Kidney epithelial cell (primary cell): ENCODE measurements around the gene COL1A1. TPM values are rescaled to one million over a fixed set of nuclear protein-coding genes. Genes with fewer than 3 reads are reported as not detected.

ENCODE experiments used
- DNase-seq: peaks from one replicate; pipeline ENCODE4 v3.0.0-alpha.2; 2010; ENCODE audit warnings: low read depth
- H3K27me3 ChIP-seq: 2 replicates; pipeline ENCODE4 v1.6.0; 2011; ENCODE audit warnings: low read length; ENCODE audit not compliant: control insufficient read depth, insufficient read depth
- H3K36me3 ChIP-seq: 2 replicates; pipeline ENCODE4 v1.5.1; 2011; ENCODE audit warnings: low read length; ENCODE audit not compliant: control insufficient read depth, insufficient read depth
- H3K4me3 ChIP-seq: 2 replicates; pipeline ENCODE4 v1.5.1; 2011; ENCODE audit warnings: low read depth, mild to moderate bottlenecking, control low read depth, low read length
- CTCF ChIP-seq: IDR thresholded peaks from 2 replicates; pipeline ENCODE4 v1.5.1; 2011; ENCODE audit warnings: mild to moderate bottlenecking, moderate library complexity, low read length, control low read depth, inconsistent platforms; ENCODE audit not compliant: insufficient read depth, poor library complexity, severe bottlenecking
- total RNA-seq: library from RNA; depleted of rRNA; stranded (reverse); fragments of >200 nt; gene quantifications from 2 replicates; pipeline ENCODE4 v1.2.3, GENCODE V29; 2015

COL1A1 gene
- total RNA-seq, 1 donor from 2014 or later = 139 TPM

DNA sequence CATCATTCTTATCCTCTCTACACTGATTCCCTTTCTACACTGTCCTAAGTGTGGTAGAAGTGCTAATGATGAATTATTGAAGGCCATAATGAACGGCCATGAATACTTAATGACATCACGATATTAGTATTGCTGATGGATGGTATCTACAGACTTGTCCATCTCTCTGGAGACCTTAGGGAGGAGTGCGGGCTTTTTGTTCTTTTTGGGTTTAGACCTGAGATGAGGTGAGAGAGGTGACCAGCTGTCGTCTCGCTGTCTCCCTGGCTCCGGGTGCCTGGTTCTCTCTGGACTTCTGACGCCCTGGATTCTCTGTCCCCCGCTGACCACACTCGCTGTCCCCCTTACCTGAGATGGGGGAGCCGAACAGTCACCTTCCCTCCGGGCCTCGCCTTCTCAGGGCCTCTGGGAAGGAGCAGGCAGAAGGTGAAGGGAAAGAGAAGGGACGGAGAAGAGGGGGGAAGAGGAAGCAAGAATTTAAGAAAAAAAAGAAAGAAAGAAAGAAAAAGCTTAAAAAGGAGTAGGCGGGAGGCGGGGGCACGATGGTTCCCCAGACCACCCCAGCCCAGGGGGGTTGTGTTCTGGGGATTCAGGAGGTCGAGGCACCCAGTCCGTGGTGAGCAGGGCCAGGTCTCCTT lies 18.5 kb downstream of the COL1A1 start:
- no peak for DNase-seq
- Histone ChIP-seq H3K4me3 (no peak overlapping the region), H3K27me3 (no peaks in the 10 kb centered on the region), H3K36me3 (peaks cover 2% of the 10 kb centered on the region)
- no peak for TF ChIP-seq CTCF

DNA sequence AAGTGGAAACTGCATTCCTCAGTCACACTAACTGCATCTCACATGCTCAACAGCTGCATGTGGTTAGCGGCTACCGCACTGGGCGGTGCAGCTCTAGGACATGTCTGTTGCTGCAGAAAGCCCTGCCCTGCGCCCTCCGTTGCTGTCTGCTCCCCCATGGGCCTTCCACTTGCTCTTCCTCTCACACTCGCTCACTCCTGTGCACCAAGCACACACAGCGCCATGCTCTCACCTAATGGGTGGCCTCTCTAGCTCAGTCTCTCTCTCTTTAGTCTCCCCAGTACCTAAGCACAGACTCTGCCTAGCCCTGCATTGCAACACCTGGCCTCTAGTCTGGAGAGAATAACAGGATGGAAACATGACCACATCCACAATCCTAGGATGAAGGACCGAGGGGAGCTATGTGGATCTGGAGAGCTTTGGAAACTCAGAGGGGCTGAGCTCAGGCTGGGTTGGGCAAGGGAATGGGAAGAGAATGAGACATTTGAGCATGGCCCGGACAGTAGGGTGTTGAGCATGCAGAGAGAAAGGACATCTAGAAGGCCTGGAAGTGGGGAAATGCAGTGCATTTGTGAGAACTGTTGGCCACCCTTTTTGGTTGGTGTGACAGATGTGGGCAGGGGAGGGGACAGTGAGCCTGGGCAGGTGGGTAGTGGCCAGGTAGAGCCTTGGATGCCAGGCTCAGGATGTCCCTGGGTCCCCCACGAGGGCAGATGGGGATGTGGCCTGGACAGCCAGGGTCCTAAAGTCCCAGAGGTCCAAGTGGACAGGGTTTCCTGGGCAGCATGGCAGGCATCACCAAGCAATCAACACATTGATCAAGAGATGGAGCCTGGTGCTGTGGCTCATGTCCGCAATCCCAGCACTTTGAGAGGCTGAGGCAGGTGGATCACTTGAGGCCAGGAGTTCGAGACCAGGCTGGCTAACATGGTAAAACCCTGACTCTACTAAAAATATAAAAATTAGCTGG lies 19.6 kb downstream of the COL1A1 start:
- peaks cover 2% of the 10 kb centered on the region for H3K36me3 ChIP-seq
- no peak for DNase-seq

DNA sequence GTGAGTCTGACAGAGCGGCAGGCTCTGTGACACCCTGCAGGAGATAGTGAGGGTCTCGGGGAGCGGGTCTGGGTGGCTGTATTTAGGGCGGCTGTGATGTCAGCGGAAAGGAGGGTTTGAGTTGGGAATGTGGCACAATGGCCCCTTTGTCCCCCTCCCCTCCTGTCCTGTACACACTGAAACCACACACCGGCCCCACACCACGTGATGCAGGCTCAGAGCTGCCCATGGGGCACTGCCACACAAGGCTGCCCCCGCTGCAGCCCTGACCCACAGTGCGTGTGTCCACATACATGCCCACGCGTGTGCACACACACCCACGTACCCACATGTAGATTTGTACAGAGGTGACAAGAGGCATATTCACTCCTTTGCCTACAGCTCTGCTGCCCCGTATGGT lies 20.3 kb downstream of the COL1A1 start:
- Histone ChIP-seq H3K36me3 (peaks cover 2% of the 10 kb centered on the region), H3K4me3 (no peak overlapping the region), H3K27me3 (no peaks in the 10 kb centered on the region)
- DNase-seq = no peak
- no peak for TF ChIP-seq CTCF

More for the DNA sequence above, 19.6 kb downstream of the COL1A1 start:
- Histone ChIP-seq H3K4me3 (no peak overlapping the region), H3K27me3 (no peaks in the 10 kb centered on the region)
- no peak for TF ChIP-seq CTCF

DNA sequence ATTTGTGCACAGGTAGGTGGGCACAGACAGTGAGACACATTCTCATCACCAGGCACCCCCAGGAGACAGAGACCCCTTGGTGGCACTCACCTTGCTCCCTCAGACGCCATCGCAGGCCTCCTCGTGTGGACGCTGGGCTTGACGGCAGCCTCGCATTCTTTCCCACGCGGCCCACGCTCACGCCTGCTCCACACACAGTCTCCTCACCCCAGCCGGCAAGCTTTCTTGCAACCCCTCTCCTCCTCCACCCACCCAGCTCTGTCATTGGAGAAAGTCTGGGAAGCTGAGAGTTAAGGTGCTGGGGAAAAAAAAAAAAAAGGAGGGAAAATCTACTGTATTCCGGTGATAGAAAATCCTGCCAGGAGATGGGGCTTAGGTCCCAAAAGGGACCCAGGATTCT lies 20.8 kb downstream of the COL1A1 start:
- TF ChIP-seq CTCF = no peak
- Histone ChIP-seq H3K36me3 (no peaks in the 10 kb centered on the region), H3K4me3 (no peak overlapping the region), H3K27me3 (no peaks in the 10 kb centered on the region)
- no peak for DNase-seq

GRCh38 chr17:50180111-50180510 lies 21.3 kb downstream of the COL1A1 start:
- DNase-seq = no peak
- no peak for TF ChIP-seq CTCF
- no peaks in the 10 kb centered on the region for H3K27me3 ChIP-seq
- H3K4me3 ChIP-seq = no peak overlapping the region
- no peaks in the 10 kb centered on the region for H3K36me3 ChIP-seq
